ENCODE results near the gene MAP3K14. TPM values are rescaled to one million over a fixed set of nuclear protein-coding genes. Genes with fewer than 3 reads are reported as not detected.

MAP3K14 gene
- total and polyA plus RNA-seq, 10 of the 15 experiments (the other 5 are each of a cell fraction or from before 2014, with no cell fraction given), result 2.1 to 33.3 (median 19.7) TPM

- TF ChIP-seq ZNF384 (IDR thresholded peaks at IDR 0.05; ENCODE audit: borderline replicate concordance, low read depth, low read length) (no peak), GABPA (IDR thresholded peaks at IDR 0.05; ENCODE audit: low read depth) (no peak), ZZZ3 (IDR thresholded peaks at IDR 0.05; ENCODE audit: control insufficient read depth, insufficient read length, low read depth) (no peak), ESRRA (IDR thresholded peaks at IDR 0.05; ENCODE audit: low read length) (no peak), POLR2AphosphoS2 (IDR thresholded peaks at IDR 0.05; ENCODE audit: low read depth, low read length) (peak; percentile 67; the same call in 1 of the 2 replicates), RAD21 (IDR thresholded peaks at IDR 0.05; ENCODE audit: insufficient read depth, low read depth, low read length) (peak; percentile 34; the same call in 1 of the 2 replicates), ELK1 (IDR thresholded peaks at IDR 0.05; ENCODE audit: low read depth, low read length) (no peak), ATF3 (IDR thresholded peaks at IDR 0.05; ENCODE audit: borderline replicate concordance, extremely low read depth, low read depth, low read length) (no peak), BCL3 (IDR thresholded peaks at IDR 0.05; ENCODE audit: borderline replicate concordance, insufficient read depth, low read depth, low read length, poor library complexity, severe bottlenecking) (no peak), CUX1 (IDR thresholded peaks at IDR 0.05; ENCODE audit: insufficient replicate concordance, low read depth, low read length) (no peak), CEBPZ (IDR thresholded peaks at IDR 0.05; ENCODE audit: low read depth, low read length) (no peak), EGR1 (IDR thresholded peaks at IDR 0.05; ENCODE audit: borderline replicate concordance in 1 of 2, low read depth in 2 of 2, low read length in 2 of 2) (peak in 1 of 2 experiments; percentile 76; a peak in 1 of 3 replicates), SUPT20H (IDR thresholded peaks at IDR 0.05; ENCODE audit: borderline replicate concordance, control insufficient read depth, low read depth, low read length) (no peak), DPF2 (IDR thresholded peaks at IDR 0.05) (peak; percentile 95), MAX (IDR thresholded peaks at IDR 0.05; ENCODE audit: low read depth, low read length) (no peak), ZNF622 (IDR thresholded peaks at IDR 0.05) (no peak)
These were observed at the start of gene MAP3K14 (continued) for GRCh38 chr17:45316434-45317110.

Measured in GM12878 (cell line).